CD4-positive, CD25-positive, alpha-beta regulatory T cell (primary cell): ENCODE measurements around the gene MYO1A. TPM values are rescaled to one million over a fixed set of nuclear protein-coding genes. Genes with fewer than 3 reads are reported as not detected.
A peak's percentile ranks its signal among the peaks of the same experiment; 100 is the strongest.

ENCODE experiments used
- ATAC-seq, 2 donors: fragments of 150-1000 bp; cut with Tn5 transposase; one replicate each; pipeline ENCODE4 v1.10.0; 2021; ENCODE audit warnings: low read depth in 2 of 2, moderate number of reproducible peaks in 2 of 2, moderate library complexity in 1 of 2
- DNase-seq, 3 donors: peaks; one replicate each; pipeline versions ENCODE4 v3.0.0 to v3.0.0-alpha.2; 2012 to 2022; ENCODE audit warnings: mixed read lengths in 1 of 3
- H3K27ac ChIP-seq: one replicate; pipeline ENCODE4 v1.7.0; 2013; ENCODE audit warnings: mild to moderate bottlenecking, low read length; ENCODE audit not compliant: insufficient read depth, poor library complexity, severe bottlenecking
- H3K27me3 ChIP-seq: one replicate; pipeline ENCODE4 v1.7.0; 2013; ENCODE audit warnings: low read length; ENCODE audit not compliant: control insufficient read depth, insufficient read depth
- H3K36me3 ChIP-seq: one replicate; pipeline ENCODE4 v1.7.0; 2013; ENCODE audit warnings: mild to moderate bottlenecking, low read length, moderate library complexity; ENCODE audit not compliant: control insufficient read depth, insufficient read depth
- H3K4me1 ChIP-seq: 2 replicates; pipeline ENCODE4 v1.7.0; 2013; ENCODE audit warnings: mild to moderate bottlenecking, low read length; ENCODE audit not compliant: insufficient read depth, control insufficient read depth, poor library complexity, severe bottlenecking
- H3K4me3 ChIP-seq: one replicate; pipeline ENCODE4 v1.7.0; 2013; ENCODE audit warnings: low read depth, mild to moderate bottlenecking, low read length, moderate library complexity
- H3K9me3 ChIP-seq, 2 experiments: 1 replicate in 1 of 2; 2 replicates in 1 of 2; pipeline ENCODE4 v1.7.0; 2013; ENCODE audit warnings: low read length in 2 of 2, mild to moderate bottlenecking in 1 of 2, moderate library complexity in 1 of 2; ENCODE audit not compliant: control insufficient read depth in 2 of 2
- H3K27ac Mint-ChIP-seq, 3 donors: one replicate each; pipeline ENCODE4 v1.8.0; 2020 to 2022; ENCODE audit warnings: mild to moderate bottlenecking in 3 of 3, mixed read lengths in 3 of 3, moderate library complexity in 2 of 3
- H3K27me3 Mint-ChIP-seq: one replicate; pipeline ENCODE4 v1.8.0; 2022; ENCODE audit warnings: mild to moderate bottlenecking, mixed read lengths
- H3K36me3 Mint-ChIP-seq: one replicate; pipeline ENCODE4 v1.8.0; 2020; ENCODE audit warnings: mixed read lengths
- H3K4me1 Mint-ChIP-seq, 4 donors: one replicate each; pipeline ENCODE4 v1.8.0; 2020 to 2022; ENCODE audit warnings: mixed read lengths in 4 of 4, mild to moderate bottlenecking in 1 of 4
- H3K4me3 Mint-ChIP-seq, 4 donors: one replicate each; pipeline ENCODE4 v1.8.0; 2020 to 2022; ENCODE audit warnings: mild to moderate bottlenecking in 4 of 4, mixed read lengths in 4 of 4, moderate library complexity in 3 of 4
- H3K9me3 Mint-ChIP-seq, 7 donors: one replicate each; pipeline ENCODE4 v1.8.0; 2020 to 2022; ENCODE audit warnings: mixed read lengths in 7 of 7, mild to moderate bottlenecking in 3 of 7, moderate library complexity in 2 of 7
- polyA plus RNA-seq, 4 donors: library from polyadenylated mRNA; unstranded; fragments of 300-500 nt; fragmentation: Illumina TruSeq; gene quantifications; one replicate each; pipeline ENCODE4 v1.2.3, GENCODE V29; 2021
- total RNA-seq: library from RNA; stranded (reverse); gene quantifications from one replicate; pipeline ENCODE4 v1.2.3, GENCODE V29; 2022

The MYO1A gene
- 0.32 TPM for total RNA-seq
- under 1 TPM in 1 of 4 donors, not detected in 3; 0.38 TPM for polyA plus RNA-seq

DNA sequence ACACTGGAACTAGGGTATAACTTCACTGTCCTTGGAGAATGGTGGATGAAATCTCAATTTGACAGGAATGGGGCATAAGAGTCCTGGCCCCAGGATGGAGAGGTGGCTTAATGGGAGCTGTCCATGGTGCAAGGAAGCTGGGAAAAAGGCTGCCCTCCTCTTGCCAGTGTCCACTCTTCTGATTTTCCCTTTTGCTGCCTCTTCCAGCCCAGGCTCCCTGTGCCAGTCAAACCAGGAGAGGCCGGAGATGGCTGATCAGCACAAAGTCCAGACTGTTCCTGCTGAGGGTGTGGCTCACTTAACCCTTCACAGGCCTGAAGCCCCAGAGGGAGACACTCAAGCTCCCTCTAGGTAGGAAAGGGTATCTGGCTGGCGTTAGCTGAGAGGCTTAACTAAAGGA lies at the start of gene MYO1A:
TSS of gene MYO1A (minus strand) at position 240 of the 400 bp plus-strand sequence. CDS start 1,806 bp downstream, outside the sequence.
- no peak within 1 kb of the TSS for H3K27ac ChIP-seq
- peaks cover 9% of the 10 kb centered on the region for H3K4me1 ChIP-seq
- Mint-ChIP-seq H3K4me3 (peak within 1 kb of the TSS in 1 of 4 donors; percentile 15), H3K27me3 (peaks cover 11% of the 10 kb centered on the region), H3K36me3 (no peaks in the 10 kb centered on the region), H3K4me1 (peaks cover 6 to 29% (median 10%) of the 10 kb centered on the region in 4 donors), H3K9me3 (no peaks in the 10 kb centered on the region), H3K27ac (peak within 1 kb of the TSS in 2 of 3 donors; percentile 18 to 34)
- H3K4me3 ChIP-seq: no peak within 1 kb of the TSS
- ATAC-seq (no peak), DNase-seq (no peak)
- H3K9me3 ChIP-seq: no peaks in the 10 kb centered on the region
- H3K27me3 ChIP-seq: no peaks in the 10 kb centered on the region
- H3K36me3 ChIP-seq: no peaks in the 10 kb centered on the region

DNA sequence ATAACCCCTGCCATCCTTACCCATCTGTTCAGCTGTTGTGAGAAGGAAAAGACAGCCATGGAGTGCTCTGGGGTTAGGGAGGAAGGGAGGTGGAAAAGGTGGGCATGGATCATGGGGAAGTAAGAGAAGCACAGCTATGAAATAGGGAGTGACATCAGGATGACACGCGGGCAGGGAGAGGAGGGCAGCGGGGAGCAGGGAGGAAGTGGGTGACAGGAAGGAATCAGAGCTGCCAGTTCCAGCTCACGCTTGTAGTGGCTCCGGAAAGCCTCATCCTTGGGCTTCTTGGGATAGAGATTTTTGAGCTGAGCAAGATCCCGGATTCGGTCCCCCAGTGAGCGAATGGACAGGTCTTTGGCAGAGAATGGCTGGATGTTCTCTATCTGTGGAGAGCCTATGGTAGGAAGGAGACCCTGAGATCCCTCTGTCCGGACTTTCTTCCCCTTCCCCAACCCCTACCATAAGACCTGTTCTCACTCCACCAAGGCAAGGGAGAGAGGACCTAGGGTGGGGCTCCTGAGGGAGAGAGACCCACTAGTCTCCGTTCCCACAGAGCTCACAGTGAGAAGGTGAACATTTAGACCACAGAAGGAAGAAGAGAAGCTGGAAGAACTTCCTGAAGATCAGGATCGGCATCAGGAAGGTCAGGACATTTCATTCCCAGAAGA lies 49.3 kb upstream of the MYO1A start:
- H3K27me3 Mint-ChIP-seq: no peaks in the 10 kb centered on the region
- H3K4me1 ChIP-seq: peaks cover under 1% of the 10 kb centered on the region
- no peaks in the 10 kb centered on the region for H3K9me3 Mint-ChIP-seq
- no peak overlapping the region for H3K4me3 ChIP-seq
- H3K27me3 ChIP-seq: no peaks in the 10 kb centered on the region
- no peak overlapping the region for H3K27ac ChIP-seq
- H3K27ac Mint-ChIP-seq: peak overlapping the region; percentile 20 to 78 (median 44)
- peaks cover 64% of the 10 kb centered on the region for H3K36me3 ChIP-seq
- H3K4me3 Mint-ChIP-seq: no peak overlapping the region
- H3K9me3 ChIP-seq: no peaks in the 10 kb centered on the region
- DNase-seq: no peak
- peaks cover 4 to 41% (median 9%) of the 10 kb centered on the region in 4 donors for H3K4me1 Mint-ChIP-seq
- H3K36me3 Mint-ChIP-seq: peaks cover 26% of the 10 kb centered on the region
- ATAC-seq: no peak

DNA sequence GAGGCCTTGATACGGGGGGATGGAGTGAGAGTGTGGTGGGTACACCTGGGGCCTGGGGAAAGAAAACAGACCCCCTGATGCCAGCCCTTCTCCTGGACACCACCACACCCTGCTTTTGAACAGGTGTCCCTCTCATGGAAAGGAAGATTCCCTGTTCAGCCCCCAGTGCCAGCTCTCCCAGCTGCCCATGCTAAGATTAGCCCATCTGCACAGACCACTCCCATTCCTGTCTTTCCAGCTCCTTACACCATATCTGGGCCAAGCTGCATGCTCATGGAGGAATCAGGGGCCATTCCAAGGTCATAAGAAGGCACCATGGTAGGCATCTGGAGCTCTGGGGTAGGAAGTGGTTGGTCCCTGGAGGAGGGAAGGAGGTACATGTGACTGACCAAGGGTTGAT lies 48.6 kb upstream of the MYO1A start:
- H3K27ac Mint-ChIP-seq: peak overlapping the region in 2 of 3 donors; percentile 20 to 83
- H3K4me3 Mint-ChIP-seq: no peak overlapping the region
- no peak overlapping the region for H3K27ac ChIP-seq

GRCh38 chr12:57097554-57097835 lies 47.6 kb upstream of the MYO1A start:
- H3K27me3 ChIP-seq: no peaks in the 10 kb centered on the region
- Mint-ChIP-seq H3K4me3 (no peak overlapping the region), H3K4me1 (peaks cover 4 to 53% (median 18%) of the 10 kb centered on the region in 4 donors), H3K27me3 (no peaks in the 10 kb centered on the region), H3K9me3 (no peaks in the 10 kb centered on the region), H3K27ac (peak overlapping the region in 2 of 3 donors; percentile 14 to 81), H3K36me3 (peaks cover 30% of the 10 kb centered on the region)
- H3K27ac ChIP-seq: no peak overlapping the region
- DNase-seq: no peak
- H3K4me3 ChIP-seq: no peak overlapping the region
- H3K9me3 ChIP-seq: no peaks in the 10 kb centered on the region
- peaks cover 18% of the 10 kb centered on the region for H3K4me1 ChIP-seq
- H3K36me3 ChIP-seq: peaks cover 56% of the 10 kb centered on the region
- ATAC-seq: no peak

More for the DNA sequence above, 48.6 kb upstream of the MYO1A start:
- H3K9me3 Mint-ChIP-seq: no peaks in the 10 kb centered on the region
- peaks cover 26% of the 10 kb centered on the region for H3K36me3 Mint-ChIP-seq
- Histone ChIP-seq H3K36me3 (peaks cover 59% of the 10 kb centered on the region), H3K27me3 (no peaks in the 10 kb centered on the region), H3K9me3 (no peaks in the 10 kb centered on the region), H3K4me3 (no peak overlapping the region), H3K4me1 (peaks cover 7% of the 10 kb centered on the region)
- ATAC-seq (no peak), DNase-seq (no peak)
- H3K4me1 Mint-ChIP-seq: peaks cover 4 to 43% (median 11%) of the 10 kb centered on the region in 4 donors
- no peaks in the 10 kb centered on the region for H3K27me3 Mint-ChIP-seq

GRCh38 chr12:57096748-57097553 lies 47.0 kb upstream of the MYO1A start:
- peaks cover 32% of the 10 kb centered on the region for H3K36me3 Mint-ChIP-seq
- peak overlapping the region in 2 of 3 donors; percentile 14 to 36 for H3K27ac Mint-ChIP-seq
- ATAC-seq: no peak
- Histone ChIP-seq H3K27ac (no peak overlapping the region), H3K9me3 (no peaks in the 10 kb centered on the region), H3K36me3 (peaks cover 55% of the 10 kb centered on the region), H3K4me3 (no peak overlapping the region), H3K4me1 (peaks cover 21% of the 10 kb centered on the region), H3K27me3 (no peaks in the 10 kb centered on the region)
- H3K4me1 Mint-ChIP-seq: peaks cover 4 to 55% (median 19%) of the 10 kb centered on the region in 4 donors
- no peaks in the 10 kb centered on the region for H3K27me3 Mint-ChIP-seq
- no peak for DNase-seq
- H3K4me3 Mint-ChIP-seq: no peak overlapping the region
- no peaks in the 10 kb centered on the region for H3K9me3 Mint-ChIP-seq

DNA sequence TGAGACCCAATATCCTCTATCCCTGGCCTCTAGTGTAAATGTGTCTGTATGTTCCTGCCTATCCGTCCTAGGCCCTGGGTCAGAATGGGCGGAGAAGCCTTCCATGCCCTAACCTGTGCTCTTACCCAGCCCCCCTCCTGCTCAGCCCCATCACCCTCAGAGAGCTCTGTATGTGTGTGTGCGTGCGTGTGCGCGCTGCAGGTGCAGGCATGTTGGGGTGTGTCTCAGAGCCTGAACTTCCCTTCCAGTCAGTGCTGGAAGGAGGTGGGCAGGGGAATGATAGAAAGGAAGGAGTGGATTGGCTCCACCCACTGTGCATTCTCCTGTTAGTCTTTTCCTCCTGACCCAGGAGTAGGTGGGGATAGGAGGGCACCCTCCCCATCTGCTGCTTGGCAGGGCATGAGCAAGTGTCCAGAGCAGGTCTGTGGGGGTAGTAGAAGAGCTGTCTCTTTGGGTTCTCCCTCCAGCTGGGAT lies 46.2 kb upstream of the MYO1A start:
- peak overlapping the region in 2 of 4 donors; percentile 2 to 40 for H3K4me3 Mint-ChIP-seq
- H3K36me3 Mint-ChIP-seq: peaks cover 32% of the 10 kb centered on the region
- ATAC-seq: no peak

GRCh38 chr12:57095440-57095839 lies 45.5 kb upstream of the MYO1A start:
- no peaks in the 10 kb centered on the region for H3K27me3 Mint-ChIP-seq
- Histone ChIP-seq H3K27me3 (no peaks in the 10 kb centered on the region), H3K27ac (no peak overlapping the region), H3K4me1 (peaks cover 35% of the 10 kb centered on the region), H3K36me3 (peaks cover 52% of the 10 kb centered on the region), H3K9me3 (no peaks in the 10 kb centered on the region), H3K4me3 (no peak overlapping the region)
- H3K4me3 Mint-ChIP-seq: peak overlapping the region in 1 of 4 donors; percentile 2
- H3K27ac Mint-ChIP-seq: peak overlapping the region in 1 of 3 donors; percentile 68
- ATAC-seq (no peak), DNase-seq (no peak)
- no peaks in the 10 kb centered on the region for H3K9me3 Mint-ChIP-seq
- peaks cover 33% of the 10 kb centered on the region for H3K36me3 Mint-ChIP-seq
- H3K4me1 Mint-ChIP-seq: peaks cover 4 to 66% (median 23%) of the 10 kb centered on the region in 4 donors

More for the DNA sequence above, 46.2 kb upstream of the MYO1A start:
- peaks cover 4 to 60% (median 19%) of the 10 kb centered on the region in 4 donors for H3K4me1 Mint-ChIP-seq
- H3K27ac Mint-ChIP-seq: no peak overlapping the region
- H3K27me3 Mint-ChIP-seq: no peaks in the 10 kb centered on the region
- DNase-seq: no peak
- Histone ChIP-seq H3K27ac (no peak overlapping the region), H3K4me1 (peaks cover 29% of the 10 kb centered on the region), H3K4me3 (no peak overlapping the region), H3K27me3 (no peaks in the 10 kb centered on the region), H3K36me3 (peaks cover 52% of the 10 kb centered on the region), H3K9me3 (no peaks in the 10 kb centered on the region)
- H3K9me3 Mint-ChIP-seq: no peaks in the 10 kb centered on the region
